PC-3 (cell line): ENCODE data around the gene RNF32.

Source experiments
- EZH2 ChIP-seq: fragments of 300-600 bp; sonication (generic); IDR thresholded peaks from one replicate; pipeline ENCODE4 v1.6.1; 2017; ENCODE audit warnings: antibody characterized with exemption, mild to moderate bottlenecking, low read length; ENCODE audit not compliant: unreplicated experiment
- EZH2phosphoT487 ChIP-seq: fragments of 300-600 bp; sonication (generic); IDR thresholded peaks from 2 replicates; pipeline ENCODE4 v1.6.1; 2018; ENCODE audit warnings: mild to moderate bottlenecking, antibody characterized with exemption, low read length, borderline replicate concordance
- TF ChIP-seq, protein P1 (sequence below): fragments of 300-600 bp; sonication (generic); conservative IDR thresholded peaks from 2 replicates; pipeline ENCODE4 v1.5.1; 2017; ENCODE audit warnings: antibody characterized with exemption, low read depth, mild to moderate bottlenecking, low read length

GRCh38 chr7:156654511-156655234 lies 14.1 kb downstream of the RNF32 start:
- TF ChIP-seq, protein P1, sequence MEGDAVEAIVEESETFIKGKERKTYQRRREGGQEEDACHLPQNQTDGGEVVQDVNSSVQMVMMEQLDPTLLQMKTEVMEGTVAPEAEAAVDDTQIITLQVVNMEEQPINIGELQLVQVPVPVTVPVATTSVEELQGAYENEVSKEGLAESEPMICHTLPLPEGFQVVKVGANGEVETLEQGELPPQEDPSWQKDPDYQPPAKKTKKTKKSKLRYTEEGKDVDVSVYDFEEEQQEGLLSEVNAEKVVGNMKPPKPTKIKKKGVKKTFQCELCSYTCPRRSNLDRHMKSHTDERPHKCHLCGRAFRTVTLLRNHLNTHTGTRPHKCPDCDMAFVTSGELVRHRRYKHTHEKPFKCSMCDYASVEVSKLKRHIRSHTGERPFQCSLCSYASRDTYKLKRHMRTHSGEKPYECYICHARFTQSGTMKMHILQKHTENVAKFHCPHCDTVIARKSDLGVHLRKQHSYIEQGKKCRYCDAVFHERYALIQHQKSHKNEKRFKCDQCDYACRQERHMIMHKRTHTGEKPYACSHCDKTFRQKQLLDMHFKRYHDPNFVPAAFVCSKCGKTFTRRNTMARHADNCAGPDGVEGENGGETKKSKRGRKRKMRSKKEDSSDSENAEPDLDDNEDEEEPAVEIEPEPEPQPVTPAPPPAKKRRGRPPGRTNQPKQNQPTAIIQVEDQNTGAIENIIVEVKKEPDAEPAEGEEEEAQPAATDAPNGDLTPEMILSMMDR: no peak
- TF ChIP-seq EZH2 (no peak), EZH2phosphoT487 (no peak)
